HG02943 (cell line): ENCODE measurements around the gene CDH8.

Source experiments
- ATAC-seq: cut with Tn5 transposase; IDR thresholded peaks from one replicate; pipeline ENCODE4 v1.9.1; 2021; ENCODE audit warnings: mild to moderate bottlenecking, low read depth, moderate library complexity; ENCODE audit not compliant: unreplicated experiment

The CDH8 gene

DNA sequence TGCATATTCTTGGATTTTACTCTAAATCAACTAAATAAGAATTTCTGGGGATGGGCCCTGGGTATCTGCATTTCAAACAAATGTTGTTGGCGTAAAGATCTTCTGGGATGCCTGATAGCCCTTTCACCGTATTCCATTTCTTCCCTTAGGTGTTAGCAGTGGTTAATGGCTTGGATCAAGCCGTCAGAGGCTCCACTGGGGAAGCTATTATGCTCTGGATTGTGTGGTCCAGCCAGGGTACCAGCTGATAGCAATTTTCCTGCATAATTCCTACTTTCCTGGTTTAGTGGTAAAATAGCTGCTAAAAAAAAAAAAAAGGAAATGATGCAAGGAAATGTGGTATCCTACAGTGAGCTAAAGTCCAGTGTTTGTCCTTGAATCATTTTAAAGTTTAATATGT is 365.1 kb downstream of the CDH8 start:
- ATAC-seq = no peak

GRCh38 chr16:61665512-61665911 is 370.7 kb downstream of the CDH8 start:
- ATAC-seq = no peak

DNA sequence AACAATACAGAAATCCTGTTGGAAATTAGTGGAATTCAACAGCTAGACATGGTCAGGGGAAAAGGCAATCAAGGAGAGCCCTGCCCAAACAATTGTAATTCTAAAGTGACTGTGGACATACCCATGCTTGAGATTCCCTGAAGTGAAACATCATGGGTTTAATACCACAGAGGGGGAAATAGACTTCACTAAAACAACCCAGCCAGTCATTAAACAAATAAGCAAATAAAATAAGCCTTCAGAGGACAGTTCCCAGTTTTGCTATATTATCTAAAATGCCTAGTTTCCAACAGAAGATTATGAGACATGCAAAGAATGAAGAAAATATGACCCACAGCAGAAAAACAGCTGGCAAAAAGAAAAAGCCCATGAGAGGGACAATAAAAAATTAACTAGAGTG is 376.3 kb downstream of the CDH8 start:
- no peak for ATAC-seq

GRCh38 chr16:61654962-61655361 is 381.3 kb downstream of the CDH8 start:
- ATAC-seq = no peak

GRCh38 chr16:61653544-61653943 is 382.7 kb downstream of the CDH8 start:
- ATAC-seq = no peak

GRCh38 chr16:61645561-61645960 is 390.7 kb downstream of the CDH8 start:
- no peak for ATAC-seq

DNA sequence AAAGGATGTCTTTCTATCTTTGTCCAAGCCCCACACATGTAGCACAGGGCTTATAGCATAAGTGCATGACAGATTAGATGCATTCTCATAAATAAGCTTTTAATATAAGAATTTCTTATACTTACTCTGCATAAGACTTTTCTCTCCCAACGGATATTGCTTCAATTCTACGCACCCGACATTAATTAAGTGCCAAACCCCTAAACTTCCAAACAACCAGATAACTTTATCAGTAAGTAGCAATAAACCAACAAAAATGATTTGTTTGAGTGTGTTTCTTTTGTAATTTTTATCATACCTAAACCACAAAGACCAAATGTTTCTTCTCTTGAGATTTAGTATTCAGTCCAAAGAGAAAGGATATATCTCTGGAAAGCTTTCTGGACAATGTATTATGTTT is 391.5 kb downstream of the CDH8 start:
- no peak for ATAC-seq

- no peak for ATAC-seq
These were observed 418.9 kb downstream of the CDH8 start for GRCh38 chr16:61617219-61617783.

DNA sequence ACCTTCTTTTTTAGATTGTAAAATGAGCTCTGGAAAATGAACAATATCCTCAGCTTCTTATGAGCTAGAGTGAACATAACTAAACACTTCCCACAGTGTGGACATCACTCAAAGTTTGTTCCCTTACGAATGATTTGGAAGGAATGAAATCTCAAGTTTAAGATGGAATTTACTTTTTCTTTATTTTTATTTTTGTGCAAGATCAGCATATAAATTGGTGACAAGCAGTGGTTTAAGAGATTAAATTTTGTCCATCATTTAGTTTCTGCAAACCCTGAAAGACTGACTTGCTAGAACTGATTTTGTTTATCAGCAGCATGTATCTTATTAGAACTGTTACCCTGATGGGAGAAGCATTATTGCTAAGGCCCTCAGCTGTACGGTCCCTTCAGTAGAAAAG is 420.1 kb downstream of the CDH8 start:
- no peak for ATAC-seq

GRCh38 chr16:61611847-61612491 is 424.3 kb downstream of the CDH8 start:
- ATAC-seq = no peak

DNA sequence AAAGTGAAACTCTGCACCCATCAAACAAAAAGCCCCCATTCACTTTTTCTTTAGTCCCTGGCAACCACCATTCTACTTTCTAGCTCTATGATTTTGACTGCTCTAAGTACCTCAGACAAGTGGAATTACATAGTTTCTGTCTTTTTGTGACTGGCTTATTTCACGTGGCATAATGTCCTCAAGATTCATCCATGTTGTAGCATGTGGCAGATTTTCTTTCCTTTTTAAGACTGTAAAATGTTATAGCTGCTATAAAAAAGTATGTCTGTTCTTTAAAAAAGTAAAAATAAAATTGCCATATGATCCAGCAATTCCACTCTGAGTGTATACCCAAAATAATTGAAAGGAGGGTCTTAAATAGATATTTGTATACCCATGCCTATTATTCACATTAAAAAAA is 429.7 kb downstream of the CDH8 start:
- no peak for ATAC-seq
